ENCODE results near the gene RIMS1.

Gene RIMS1

DNA sequence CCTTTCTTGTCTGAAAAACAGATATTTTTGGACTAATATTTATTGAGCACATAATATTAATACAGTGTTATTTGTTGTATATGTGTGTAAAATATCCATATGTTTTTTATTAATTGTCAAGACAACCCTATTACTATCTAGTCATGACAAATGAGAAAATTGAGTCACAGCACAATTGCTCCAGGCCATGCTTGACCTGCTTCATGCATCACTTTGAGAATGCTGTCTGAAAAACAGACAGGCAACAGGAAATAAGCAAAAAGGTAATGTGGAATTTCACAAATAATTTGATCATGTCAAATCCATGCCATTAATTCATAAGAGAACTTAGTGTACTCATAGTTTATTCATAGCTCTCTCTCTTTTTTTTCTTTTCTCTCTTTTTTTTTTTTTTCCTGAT, 246.5 kb downstream of the RIMS1 start:
- TF ChIP-seq, protein P1, sequence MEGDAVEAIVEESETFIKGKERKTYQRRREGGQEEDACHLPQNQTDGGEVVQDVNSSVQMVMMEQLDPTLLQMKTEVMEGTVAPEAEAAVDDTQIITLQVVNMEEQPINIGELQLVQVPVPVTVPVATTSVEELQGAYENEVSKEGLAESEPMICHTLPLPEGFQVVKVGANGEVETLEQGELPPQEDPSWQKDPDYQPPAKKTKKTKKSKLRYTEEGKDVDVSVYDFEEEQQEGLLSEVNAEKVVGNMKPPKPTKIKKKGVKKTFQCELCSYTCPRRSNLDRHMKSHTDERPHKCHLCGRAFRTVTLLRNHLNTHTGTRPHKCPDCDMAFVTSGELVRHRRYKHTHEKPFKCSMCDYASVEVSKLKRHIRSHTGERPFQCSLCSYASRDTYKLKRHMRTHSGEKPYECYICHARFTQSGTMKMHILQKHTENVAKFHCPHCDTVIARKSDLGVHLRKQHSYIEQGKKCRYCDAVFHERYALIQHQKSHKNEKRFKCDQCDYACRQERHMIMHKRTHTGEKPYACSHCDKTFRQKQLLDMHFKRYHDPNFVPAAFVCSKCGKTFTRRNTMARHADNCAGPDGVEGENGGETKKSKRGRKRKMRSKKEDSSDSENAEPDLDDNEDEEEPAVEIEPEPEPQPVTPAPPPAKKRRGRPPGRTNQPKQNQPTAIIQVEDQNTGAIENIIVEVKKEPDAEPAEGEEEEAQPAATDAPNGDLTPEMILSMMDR (conservative IDR thresholded peaks at IDR 0.05; ENCODE audit: low read length): no peak
- DNase-seq (ENCODE audit: low read depth): no peak
- no peak overlapping the region for H3K4me3 ChIP-seq (ENCODE audit: low read length)

DNA sequence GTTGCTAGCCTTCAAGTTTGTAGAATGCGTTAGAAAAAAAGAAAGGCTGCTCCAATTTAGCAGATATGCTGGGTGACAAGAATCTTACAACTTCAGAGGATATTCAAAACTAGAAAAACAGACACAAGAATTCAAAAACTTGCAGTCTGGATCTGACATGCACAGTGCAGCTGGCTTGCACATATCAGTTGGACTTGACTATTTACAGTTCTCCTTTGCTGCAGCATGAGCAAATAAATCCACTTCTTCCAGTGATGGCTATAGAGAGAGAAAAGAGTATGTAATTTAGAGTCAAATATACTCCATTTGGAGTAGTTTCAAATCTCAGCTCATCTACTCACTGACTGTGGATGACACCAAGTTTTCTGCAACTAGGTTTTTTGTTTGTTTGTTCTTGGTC, 247.0 kb downstream of the RIMS1 start:
- no peak for DNase-seq (ENCODE audit: low read depth)
- TF ChIP-seq, protein P1 (conservative IDR thresholded peaks at IDR 0.05; ENCODE audit: low read length): no peak
- no peak overlapping the region for H3K4me3 ChIP-seq (ENCODE audit: low read length)

DNA sequence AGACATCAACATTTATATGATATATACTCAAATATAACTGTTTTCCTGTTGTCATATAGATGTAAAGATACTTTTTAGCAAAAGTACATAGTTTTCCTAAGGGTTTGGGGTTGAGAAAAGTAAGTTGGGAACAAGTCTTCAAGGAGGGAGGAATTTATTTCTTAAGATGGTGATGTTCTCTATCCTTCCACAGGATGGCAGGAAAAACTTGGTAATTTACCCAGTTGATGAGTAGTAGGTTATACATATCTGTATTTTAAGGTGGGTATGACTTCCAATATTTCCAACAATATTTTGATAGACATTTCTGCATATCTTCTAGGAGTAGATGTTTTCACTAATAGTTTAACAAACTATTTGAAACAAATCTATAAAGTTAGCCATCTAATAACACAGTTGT, 254.4 kb downstream of the RIMS1 start:
- DNase-seq (ENCODE audit: low read depth): no peak
- TF ChIP-seq, protein P1 (conservative IDR thresholded peaks at IDR 0.05; ENCODE audit: low read length): peak; percentile 13; the same call in 1 of the 2 replicates
- no peak overlapping the region for H3K4me3 ChIP-seq (ENCODE audit: low read length)

DNA sequence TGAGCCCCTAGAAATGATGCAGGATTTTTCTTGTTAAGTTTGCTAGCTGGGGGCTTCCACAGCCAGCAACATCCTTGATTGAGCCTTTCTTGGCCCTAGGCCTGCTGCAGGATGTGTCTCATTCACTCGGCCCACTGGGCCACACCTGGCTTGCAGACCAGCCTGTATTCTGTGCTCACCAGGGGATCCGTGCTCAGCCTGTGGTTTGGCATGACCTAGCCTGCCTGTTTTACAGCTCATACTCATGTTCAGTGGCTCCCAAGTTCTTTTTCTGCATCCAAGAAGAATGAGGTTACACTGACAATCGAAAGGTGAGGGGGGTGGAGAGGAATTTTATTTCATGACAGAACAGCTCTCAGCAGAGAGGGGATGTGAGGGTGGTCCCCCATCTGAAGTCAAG, 263.4 kb downstream of the RIMS1 start:
- DNase-seq (ENCODE audit: low read depth): no peak
- TF ChIP-seq, protein P1 (conservative IDR thresholded peaks at IDR 0.05; ENCODE audit: low read length): no peak
- H3K4me3 ChIP-seq (ENCODE audit: low read length): no peak overlapping the region

DNA sequence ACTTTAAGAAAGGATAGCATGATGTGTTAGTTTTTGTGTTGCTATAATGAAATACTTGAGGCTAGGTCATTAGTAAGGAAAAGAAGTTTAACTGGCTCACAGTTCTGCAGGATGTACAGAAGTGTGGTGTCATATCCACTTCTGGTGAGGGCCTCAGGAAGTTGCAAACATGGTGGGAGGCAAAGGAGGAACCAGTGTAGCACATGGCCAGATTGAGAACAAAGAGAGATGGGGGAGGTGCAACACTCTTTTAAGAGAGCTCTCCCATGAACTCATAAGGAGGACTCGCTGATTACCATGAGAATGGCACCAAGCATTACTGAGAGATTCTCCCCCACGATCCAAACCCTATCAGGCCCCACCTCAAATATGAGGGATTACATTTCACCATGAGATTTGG, 265.4 kb downstream of the RIMS1 start:
- H3K4me3 ChIP-seq (ENCODE audit: low read length): no peak overlapping the region
- TF ChIP-seq, protein P1 (conservative IDR thresholded peaks at IDR 0.05; ENCODE audit: low read length): no peak
- DNase-seq (ENCODE audit: low read depth): no peak

DNA sequence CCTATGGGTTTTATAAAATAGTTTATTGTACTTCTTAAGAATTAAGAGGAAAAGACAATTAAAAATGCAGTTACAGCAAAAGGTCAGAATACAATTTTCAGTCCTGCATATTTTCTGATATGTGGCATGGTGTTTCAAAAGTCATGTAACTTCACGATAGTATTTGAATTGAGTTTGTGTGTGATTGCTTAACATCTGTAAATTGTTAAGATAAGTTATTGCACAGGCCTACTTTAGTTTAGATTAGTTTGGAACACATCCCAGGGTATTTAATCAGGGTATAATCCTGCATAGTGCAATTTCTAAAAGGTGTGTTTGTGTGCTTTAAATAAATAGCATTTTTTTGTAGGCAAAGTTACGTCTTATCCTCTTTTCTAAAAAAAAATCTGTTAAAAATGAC, 289.6 kb downstream of the RIMS1 start:
- peak; percentile 5 for DNase-seq (ENCODE audit: low read depth)
- TF ChIP-seq, protein P1 (conservative IDR thresholded peaks at IDR 0.05; ENCODE audit: low read length): no peak

DNA sequence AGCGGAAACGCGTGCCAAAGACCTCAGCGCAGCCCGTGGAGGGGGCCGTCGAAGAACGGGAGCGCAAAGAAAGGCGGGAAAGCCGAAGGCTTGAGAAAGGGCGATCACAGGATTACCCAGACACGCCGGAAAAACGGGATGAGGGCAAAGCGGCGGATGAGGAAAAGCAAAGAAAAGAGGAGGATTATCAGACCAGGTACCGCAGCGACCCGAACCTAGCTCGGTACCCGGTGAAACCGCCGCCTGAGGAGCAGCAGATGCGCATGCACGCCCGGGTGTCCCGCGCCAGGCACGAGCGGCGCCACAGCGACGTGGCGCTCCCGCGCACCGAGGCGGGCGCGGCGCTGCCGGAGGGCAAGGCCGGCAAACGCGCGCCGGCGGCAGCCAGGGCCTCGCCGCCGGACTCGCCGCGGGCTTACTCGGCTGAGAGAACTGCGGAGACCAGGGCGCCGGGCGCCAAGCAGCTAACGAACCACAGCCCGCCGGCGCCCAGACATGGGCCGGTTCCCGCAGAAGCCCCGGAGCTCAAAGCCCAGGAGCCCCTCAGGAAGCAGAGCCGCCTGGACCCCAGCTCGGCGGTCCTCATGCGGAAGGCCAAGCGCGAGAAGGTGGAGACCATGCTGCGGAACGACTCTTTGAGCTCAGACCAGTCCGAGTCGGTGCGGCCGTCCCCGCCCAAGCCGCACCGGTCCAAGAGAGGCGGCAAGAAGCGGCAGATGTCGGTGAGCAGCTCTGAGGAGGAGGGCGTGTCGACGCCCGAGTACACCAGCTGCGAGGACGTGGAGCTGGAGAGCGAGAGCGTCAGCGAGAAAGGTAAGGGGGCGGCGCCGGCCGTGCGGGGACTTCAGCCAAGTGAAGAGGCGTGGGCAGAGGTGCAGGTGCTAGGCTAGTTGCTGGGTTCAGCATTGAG, 296.2 kb downstream of the RIMS1 start:
- DNase-seq (ENCODE audit: low read depth): peak; percentile 12
- peak overlapping the region; percentile 58 for H3K4me3 ChIP-seq (ENCODE audit: low read length)
- TF ChIP-seq, protein P1 (conservative IDR thresholded peaks at IDR 0.05; ENCODE audit: low read length): no peak

More for the DNA sequence above, 289.6 kb downstream of the RIMS1 start:
- H3K4me3 ChIP-seq (ENCODE audit: low read length): no peak overlapping the region

All from AG10803 (cell line).